Neural progenitor cell (in vitro differentiated cells): Measurements from ENCODE around the gene CERS6. TPM values are rescaled to one million over a fixed set of nuclear protein-coding genes. Genes with fewer than 3 reads are reported as not detected.

Source experiments
- DNase-seq: peaks from one replicate; pipeline ENCODE4 v3.0.0-alpha.2; 2016; ENCODE audit warnings: low spot score
- H2AFZ ChIP-seq: fragments of 200-600 bp; sonication (generic); replicated peaks from 2 replicates; pipeline ENCODE4 v1.6.1; 2016; ENCODE audit warnings: antibody characterized with exemption
- H3F3A ChIP-seq: fragments of 200-600 bp; sonication (generic); 2 replicates; pipeline ENCODE4 v1.6.1; 2016; ENCODE audit warnings: antibody characterized with exemption, low read depth
- H3K27ac ChIP-seq: fragments of 200-600 bp; sonication (generic); 2 replicates; pipeline ENCODE4 v1.5.1; 2016; ENCODE audit warnings: mild to moderate bottlenecking
- H3K27me3 ChIP-seq: fragments of 200-600 bp; sonication (generic); 2 replicates; pipeline ENCODE4 v1.6.1; 2016; ENCODE audit warnings: mild to moderate bottlenecking, moderate library complexity
- H3K36me3 ChIP-seq: fragments of 200-600 bp; sonication (generic); 2 replicates; pipeline ENCODE4 v1.5.1; 2016
- H3K4me1 ChIP-seq: fragments of 200-600 bp; sonication (generic); 2 replicates; pipeline ENCODE4 v1.6.1; 2016; ENCODE audit warnings: mixed run types
- H3K4me2 ChIP-seq: fragments of 200-600 bp; sonication (generic); 2 replicates; pipeline ENCODE4 v1.6.1; 2016
- H3K4me3 ChIP-seq: fragments of 200-600 bp; sonication (generic); 2 replicates; pipeline ENCODE4 v1.5.1; 2016
- H3K79me2 ChIP-seq: fragments of 200-600 bp; sonication (generic); 2 replicates; pipeline ENCODE4 v1.6.1; 2016; ENCODE audit warnings: low read depth
- H3K9ac ChIP-seq: fragments of 200-600 bp; sonication (generic); 2 replicates; pipeline ENCODE4 v1.6.1; 2016
- H3K9me3 ChIP-seq: fragments of 200-600 bp; sonication (generic); 2 replicates; pipeline ENCODE4 v1.5.1; 2016; ENCODE audit warnings: low read depth
- H4K20me1 ChIP-seq: fragments of 200-600 bp; sonication (generic); 2 replicates; pipeline ENCODE4 v1.6.1; 2016; ENCODE audit warnings: low read depth
- H3K27ac Mint-ChIP-seq: 3 replicates; pipeline ENCODE4 v1.8.0; 2021; ENCODE audit warnings: mixed read lengths
- H3K27me3 Mint-ChIP-seq: 2 replicates; pipeline ENCODE4 v1.8.0; 2022; ENCODE audit warnings: low read depth, mild to moderate bottlenecking, inconsistent platforms, moderate library complexity, mixed read lengths; ENCODE audit not compliant: insufficient read depth
- H3K36me3 Mint-ChIP-seq: 3 replicates; pipeline ENCODE4 v1.8.0; 2021; ENCODE audit warnings: mixed read lengths
- H3K4me1 Mint-ChIP-seq: 3 replicates; pipeline ENCODE4 v1.8.0; 2021; ENCODE audit warnings: mixed read lengths
- H3K4me3 Mint-ChIP-seq: 3 replicates; pipeline ENCODE4 v1.8.0; 2021; ENCODE audit warnings: mild to moderate bottlenecking, moderate library complexity, mixed read lengths
- H3K9me3 Mint-ChIP-seq: 3 replicates; pipeline ENCODE4 v1.8.0; 2020; ENCODE audit warnings: mixed read lengths
- EZH2 ChIP-seq: fragments of 200-600 bp; sonication (generic); IDR thresholded peaks from 2 replicates; pipeline ENCODE4 v1.6.1; 2017; ENCODE audit warnings: antibody characterized with exemption, mild to moderate bottlenecking, moderate library complexity
- EZH2phosphoT487 ChIP-seq: fragments of 200-600 bp; sonication (generic); IDR thresholded peaks from 2 replicates; pipeline ENCODE4 v1.6.1; 2017; ENCODE audit warnings: antibody characterized with exemption
- total RNA-seq: library from RNA; depleted of rRNA; stranded (reverse); fragments of >200 nt; gene quantifications from 2 replicates; pipeline ENCODE4 v1.2.3, GENCODE V29; 2015; ENCODE audit warnings: low replicate concordance
- TF ChIP-seq, protein P1 (sequence below): fragments of 200-600 bp; sonication (generic); IDR thresholded peaks from 2 replicates; pipeline ENCODE4 v1.5.1; 2017; ENCODE audit warnings: antibody characterized with exemption, mild to moderate bottlenecking

The CERS6 gene
- total RNA-seq, 1 donor from 2014 or later: 50.8 TPM

DNA sequence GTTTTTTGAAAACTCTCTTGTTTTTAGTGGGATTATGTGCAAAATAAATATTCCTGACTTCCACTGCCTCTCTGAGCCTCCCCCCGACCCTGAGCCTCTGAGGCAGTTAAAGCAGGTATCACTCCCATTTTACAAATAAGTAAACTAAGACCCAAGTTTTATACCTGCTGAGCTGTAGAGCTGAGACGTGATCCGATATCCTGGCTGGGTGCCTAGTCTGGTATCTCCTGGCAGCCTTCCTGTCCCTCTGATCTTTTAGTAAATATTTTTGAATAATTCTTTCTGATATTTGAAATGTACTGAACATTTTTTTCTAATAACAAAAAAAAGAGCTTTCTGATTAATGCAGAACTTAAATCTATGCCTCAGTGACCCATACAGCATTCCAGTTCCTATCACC lies 238.1 kb downstream of the CERS6 start:
- Mint-ChIP-seq H3K9me3 (no peaks in the 10 kb centered on the region), H3K4me1 (no peaks in the 10 kb centered on the region), H3K36me3 (peaks cover 16% of the 10 kb centered on the region), H3K27me3 (no peaks in the 10 kb centered on the region), H3K4me3 (no peak overlapping the region), H3K27ac (no peak overlapping the region)
- no peaks in the 10 kb centered on the region for H3K79me2 ChIP-seq
- H3K4me1 ChIP-seq: no peaks in the 10 kb centered on the region
- no peak overlapping the region for H3K9ac ChIP-seq
- no peak overlapping the region for H3K27ac ChIP-seq
- H3K27me3 ChIP-seq: no peaks in the 10 kb centered on the region
- no peak overlapping the region for H2AFZ ChIP-seq
- H3F3A ChIP-seq: no peaks in the 10 kb centered on the region
- no peak overlapping the region for H3K4me3 ChIP-seq
- H3K4me2 ChIP-seq: no peak overlapping the region
- TF ChIP-seq, protein P1, sequence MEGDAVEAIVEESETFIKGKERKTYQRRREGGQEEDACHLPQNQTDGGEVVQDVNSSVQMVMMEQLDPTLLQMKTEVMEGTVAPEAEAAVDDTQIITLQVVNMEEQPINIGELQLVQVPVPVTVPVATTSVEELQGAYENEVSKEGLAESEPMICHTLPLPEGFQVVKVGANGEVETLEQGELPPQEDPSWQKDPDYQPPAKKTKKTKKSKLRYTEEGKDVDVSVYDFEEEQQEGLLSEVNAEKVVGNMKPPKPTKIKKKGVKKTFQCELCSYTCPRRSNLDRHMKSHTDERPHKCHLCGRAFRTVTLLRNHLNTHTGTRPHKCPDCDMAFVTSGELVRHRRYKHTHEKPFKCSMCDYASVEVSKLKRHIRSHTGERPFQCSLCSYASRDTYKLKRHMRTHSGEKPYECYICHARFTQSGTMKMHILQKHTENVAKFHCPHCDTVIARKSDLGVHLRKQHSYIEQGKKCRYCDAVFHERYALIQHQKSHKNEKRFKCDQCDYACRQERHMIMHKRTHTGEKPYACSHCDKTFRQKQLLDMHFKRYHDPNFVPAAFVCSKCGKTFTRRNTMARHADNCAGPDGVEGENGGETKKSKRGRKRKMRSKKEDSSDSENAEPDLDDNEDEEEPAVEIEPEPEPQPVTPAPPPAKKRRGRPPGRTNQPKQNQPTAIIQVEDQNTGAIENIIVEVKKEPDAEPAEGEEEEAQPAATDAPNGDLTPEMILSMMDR: no peak
- TF ChIP-seq EZH2 (no peak), EZH2phosphoT487 (no peak)
- no peaks in the 10 kb centered on the region for H3K9me3 ChIP-seq
- no peaks in the 10 kb centered on the region for H4K20me1 ChIP-seq
- DNase-seq: no peak
- no peaks in the 10 kb centered on the region for H3K36me3 ChIP-seq

DNA sequence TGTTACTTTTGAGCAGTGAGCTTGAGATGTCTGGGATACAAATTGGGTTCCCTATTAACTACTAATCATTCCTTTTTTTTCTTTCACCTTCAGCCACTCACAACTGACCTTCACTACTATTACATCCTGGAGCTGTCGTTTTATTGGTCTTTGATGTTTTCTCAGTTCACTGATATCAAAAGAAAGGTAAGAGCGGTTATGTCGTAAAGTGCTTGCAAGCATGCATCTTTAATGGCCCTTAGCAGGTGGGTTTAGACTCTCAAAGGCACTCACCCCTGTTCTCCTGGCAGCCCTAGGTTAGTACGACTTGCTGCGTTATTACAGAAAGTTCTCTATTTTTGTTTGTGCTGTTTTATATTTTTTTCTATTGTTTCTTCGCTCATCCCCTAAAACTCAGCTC lies 238.8 kb downstream of the CERS6 start:
- H3K4me1 ChIP-seq: no peaks in the 10 kb centered on the region
- H3K27me3 ChIP-seq: no peaks in the 10 kb centered on the region
- no peak overlapping the region for H2AFZ ChIP-seq
- no peak overlapping the region for H3K27ac Mint-ChIP-seq
- no peak overlapping the region for H3K4me3 ChIP-seq
- no peaks in the 10 kb centered on the region for H3K9me3 Mint-ChIP-seq
- no peak for DNase-seq
- no peak overlapping the region for H3K4me2 ChIP-seq
- H3K4me3 Mint-ChIP-seq: no peak overlapping the region
- H3K27ac ChIP-seq: no peak overlapping the region
- no peak overlapping the region for H3K9ac ChIP-seq
- peaks cover 18% of the 10 kb centered on the region for H3K36me3 Mint-ChIP-seq
- H3K79me2 ChIP-seq: no peaks in the 10 kb centered on the region
- TF ChIP-seq EZH2phosphoT487 (no peak), EZH2 (no peak)
- TF ChIP-seq, protein P1: no peak
- H3K9me3 ChIP-seq: no peaks in the 10 kb centered on the region
- no peaks in the 10 kb centered on the region for H3K4me1 Mint-ChIP-seq
- no peaks in the 10 kb centered on the region for H3F3A ChIP-seq
- H3K27me3 Mint-ChIP-seq: no peaks in the 10 kb centered on the region
- H4K20me1 ChIP-seq: no peaks in the 10 kb centered on the region
- no peaks in the 10 kb centered on the region for H3K36me3 ChIP-seq

DNA sequence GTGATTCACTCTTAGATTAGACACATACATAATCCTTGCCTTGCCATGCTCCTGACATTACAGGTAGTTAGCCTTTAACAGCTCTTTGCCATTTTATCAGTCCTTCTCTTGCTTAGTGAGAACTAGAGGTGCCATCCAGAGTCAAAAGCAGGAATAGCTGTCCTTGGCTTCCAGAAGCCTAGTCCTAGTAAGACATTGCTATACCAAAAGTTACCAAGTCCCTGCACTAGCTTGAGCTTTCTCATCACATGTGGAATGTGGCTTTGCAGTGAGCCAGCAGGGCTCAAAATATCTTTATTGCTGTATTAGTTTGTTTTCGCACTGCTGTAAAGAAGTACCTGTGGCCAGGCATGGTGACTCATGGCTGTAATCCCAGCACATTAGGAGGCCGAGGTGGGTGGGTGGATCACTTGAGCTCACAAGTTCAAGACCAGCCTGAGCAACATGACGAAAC lies 241.6 kb downstream of the CERS6 start:
- Mint-ChIP-seq H3K4me1 (peaks cover 4% of the 10 kb centered on the region), H3K4me3 (no peak overlapping the region), H3K36me3 (peaks cover 14% of the 10 kb centered on the region), H3K27me3 (no peaks in the 10 kb centered on the region), H3K9me3 (no peaks in the 10 kb centered on the region), H3K27ac (no peak overlapping the region)
- Histone ChIP-seq H4K20me1 (no peaks in the 10 kb centered on the region), H3K9me3 (no peaks in the 10 kb centered on the region), H3K4me3 (no peak overlapping the region), H3K27me3 (no peaks in the 10 kb centered on the region), H3K79me2 (no peaks in the 10 kb centered on the region), H3K9ac (no peak overlapping the region), H2AFZ (no peak overlapping the region), H3K36me3 (no peaks in the 10 kb centered on the region), H3K4me1 (no peaks in the 10 kb centered on the region), H3F3A (no peaks in the 10 kb centered on the region), H3K4me2 (no peak overlapping the region), H3K27ac (no peak overlapping the region)
- no peak for TF ChIP-seq EZH2
- TF ChIP-seq, protein P1: no peak
- TF ChIP-seq EZH2phosphoT487: no peak
- DNase-seq: no peak
